Upper lobe of right lung (tissue), 1 donor: ENCODE data around the gene MTF2. TPM values are rescaled to one million over a fixed set of nuclear protein-coding genes. Genes with fewer than 3 reads are reported as not detected.

Experiments used
- ATAC-seq: fragments of 200-7000 bp; cut with Tn5 transposase; one replicate; pipeline ENCODE4 v1.9.1; 2020; ENCODE audit warnings: mild to moderate bottlenecking, moderate library complexity
- DNase-seq: peaks from one replicate; pipeline ENCODE4 v3.0.0-alpha.2; 2020
- H3K27ac ChIP-seq: fragments of 200-600 bp; one replicate; pipeline ENCODE4 v1.8.0; 2022
- H3K27me3 ChIP-seq: fragments of 200-600 bp; one replicate; pipeline ENCODE4 v1.8.0; 2022; ENCODE audit warnings: mild to moderate bottlenecking
- H3K36me3 ChIP-seq: fragments of 200-600 bp; one replicate; pipeline ENCODE4 v1.8.0; 2022
- H3K4me1 ChIP-seq: fragments of 200-600 bp; one replicate; pipeline ENCODE4 v1.8.0; 2022
- H3K4me3 ChIP-seq: fragments of 200-600 bp; one replicate; pipeline ENCODE4 v1.8.0; 2022; ENCODE audit warnings: mild to moderate bottlenecking
- H3K9me3 ChIP-seq: fragments of 200-600 bp; one replicate; pipeline ENCODE4 v1.8.0; 2022
- CTCF ChIP-seq: fragments of 200-600 bp; IDR thresholded peaks from one replicate; pipeline ENCODE4 v1.8.0; 2022; ENCODE audit warnings: antibody characterized with exemption
- intact Hi-C: fragments of 100-400 bp; cut with DNase I; formaldehyde crosslinking; loops from one replicate; pipeline ENCODE4 v1.11.0; 2022
- total RNA-seq: library from RNA; stranded (reverse); fragmentation: NEBNext Ultra II Directional; extraction: Animal tissue kit (Norgen Biotek cat#: 25700); gene quantifications from one replicate; pipeline ENCODE4 v1.2.1, GENCODE V29; 2021
- donor health status: DM: no; HTN: yes; CAD: no; lungs with severe emphysema.

The MTF2 gene
- total RNA-seq, 1 donor from 2014 or later: 26.3 TPM

GRCh38 chr1:93129507-93130099 is 50.5 kb downstream of the MTF2 start:
- DNase-seq: no peak
- peaks cover 52% of the 10 kb centered on the region for H3K36me3 ChIP-seq

GRCh38 chr1:93132638-93133037 is 53.6 kb downstream of the MTF2 start:
- DNase-seq (no peak), ATAC-seq (no peak)
- Histone ChIP-seq H3K4me1 (no peaks in the 10 kb centered on the region), H3K4me3 (no peak overlapping the region), H3K36me3 (peaks cover 74% of the 10 kb centered on the region), H3K27me3 (no peaks in the 10 kb centered on the region), H3K9me3 (no peaks in the 10 kb centered on the region), H3K27ac (no peak overlapping the region)
- intact Hi-C loops: no loop called here
- TF ChIP-seq CTCF: no peak

More at GRCh38 chr1:93129507-93130099, 50.5 kb downstream of the MTF2 start:
- Histone ChIP-seq H3K4me3 (no peak overlapping the region), H3K27me3 (no peaks in the 10 kb centered on the region), H3K9me3 (no peaks in the 10 kb centered on the region), H3K4me1 (no peaks in the 10 kb centered on the region), H3K27ac (no peak overlapping the region)
- intact Hi-C loops: no loop called here
- TF ChIP-seq CTCF: no peak
- no peak for ATAC-seq

GRCh38 chr1:93136445-93136844 is 57.4 kb downstream of the MTF2 start:
- TF ChIP-seq CTCF: no peak
- H3K27ac ChIP-seq: no peak overlapping the region
- H3K4me3 ChIP-seq: no peak overlapping the region
- no peaks in the 10 kb centered on the region for H3K4me1 ChIP-seq
- H3K9me3 ChIP-seq: no peaks in the 10 kb centered on the region
- DNase-seq (no peak), ATAC-seq (no peak)
- no peaks in the 10 kb centered on the region for H3K27me3 ChIP-seq
- peaks cover 54% of the 10 kb centered on the region for H3K36me3 ChIP-seq
- intact Hi-C loops: no loop called here

- H3K27ac ChIP-seq: no peak overlapping the region
- no peak overlapping the region for H3K4me3 ChIP-seq
- intact Hi-C loops: no loop called here
- no peaks in the 10 kb centered on the region for H3K27me3 ChIP-seq
- ATAC-seq: no peak
- no peak for DNase-seq
- no peaks in the 10 kb centered on the region for H3K4me1 ChIP-seq
- peaks cover 46% of the 10 kb centered on the region for H3K36me3 ChIP-seq
- H3K9me3 ChIP-seq: no peaks in the 10 kb centered on the region
- TF ChIP-seq CTCF: no peak
These were observed 58.7 kb downstream of the MTF2 start for GRCh38 chr1:93137604-93138292.

GRCh38 chr1:93140106-93140505 is 61.0 kb downstream of the MTF2 start:
- no peaks in the 10 kb centered on the region for H3K9me3 ChIP-seq
- TF ChIP-seq CTCF: no peak
- intact Hi-C loops: no loop called here

More at GRCh38 chr1:93140106-93140505, 61.0 kb downstream of the MTF2 start:
- DNase-seq (no peak), ATAC-seq (no peak)
- H3K36me3 ChIP-seq: peaks cover 29% of the 10 kb centered on the region
- no peaks in the 10 kb centered on the region for H3K27me3 ChIP-seq
- no peaks in the 10 kb centered on the region for H3K4me1 ChIP-seq
- no peak overlapping the region for H3K27ac ChIP-seq
- no peak overlapping the region for H3K4me3 ChIP-seq
